Renal cortical epithelial cell (primary cell): ENCODE results near the gene FAM25C. TPM values are rescaled to one million over a fixed set of nuclear protein-coding genes. Genes with fewer than 3 reads are reported as not detected.
"Not testable (repeated sequence)": the region's sequence is repeated elsewhere in the genome, so short reads cannot be mapped to it uniquely, and the experiment has no call there.

Source experiments
- DNase-seq: peaks from one replicate; pipeline ENCODE4 v3.0.0-alpha.2; 2011; ENCODE audit warnings: low read depth
- total RNA-seq: library from RNA; depleted of rRNA; stranded (reverse); fragments of >200 nt; gene quantifications from 2 replicates; pipeline ENCODE4 v1.2.3, GENCODE V29; 2014

The FAM25C gene
- not detected in 2 replicates for total RNA-seq

DNA sequence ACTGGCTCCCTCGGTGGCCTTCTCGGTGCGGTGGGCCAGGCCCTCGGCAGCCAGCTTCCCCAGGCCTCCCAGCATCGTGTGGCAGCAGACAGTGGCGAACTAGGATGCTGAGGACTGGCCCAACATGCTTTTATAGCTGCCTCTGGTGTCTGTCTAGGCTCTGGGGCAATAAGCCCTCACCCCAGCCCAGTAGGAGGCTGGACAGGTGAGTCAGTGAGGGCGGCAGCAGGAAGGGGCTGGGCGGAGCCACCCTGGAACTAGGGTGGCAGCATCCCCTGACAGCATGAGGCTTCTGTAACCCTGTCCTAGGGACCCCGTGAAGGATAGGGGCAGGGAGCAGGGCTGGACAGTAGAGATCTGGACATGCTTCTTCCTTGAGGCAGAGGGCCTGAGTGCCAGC is at the start of gene FAM25C:
FAM25C (minus strand) TSS at position 101 of the 400 bp plus-strand sequence; CDS start at position 75, 26 bp downstream.
- not testable (repeated sequence) for DNase-seq

DNA sequence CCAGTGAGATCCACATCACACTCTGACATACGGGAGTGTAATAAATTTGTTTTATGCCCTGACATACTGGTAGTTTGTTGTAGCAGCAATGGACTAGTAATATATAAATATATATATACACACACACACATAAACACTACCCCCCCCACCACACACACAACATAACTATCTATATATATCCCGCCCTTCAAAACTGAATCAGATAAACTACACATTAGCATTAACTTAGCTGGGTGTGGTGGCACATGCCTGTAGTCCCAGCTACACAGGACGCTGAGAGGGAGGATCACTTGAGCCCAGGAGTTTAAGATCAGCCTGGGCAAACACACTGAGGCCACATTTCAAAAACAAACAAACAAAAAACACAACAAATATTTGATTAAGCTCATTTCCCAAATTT is 45.0 kb upstream of the FAM25C start:
- DNase-seq = not testable (repeated sequence)

DNA sequence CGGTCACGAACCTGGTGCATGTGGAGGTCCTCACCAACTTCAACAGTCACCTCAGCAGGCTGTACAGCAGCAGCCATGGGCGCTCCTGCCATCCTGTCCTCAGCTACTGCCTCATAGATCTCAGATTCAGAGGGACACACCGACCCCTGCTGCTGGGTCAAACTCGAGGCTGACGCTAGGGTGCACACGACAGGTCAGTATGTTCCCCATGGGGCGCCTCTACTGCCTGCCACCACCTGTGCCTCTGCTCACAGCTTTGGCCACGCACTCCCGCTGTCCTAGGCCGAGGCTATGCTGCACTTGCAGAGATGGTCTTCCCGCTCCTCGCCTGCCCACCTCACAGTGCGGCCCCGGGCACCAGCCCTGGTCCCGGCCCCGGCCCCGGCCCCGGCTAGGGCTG is 31.8 kb upstream of the FAM25C start:
- not testable (repeated sequence) for DNase-seq

DNA sequence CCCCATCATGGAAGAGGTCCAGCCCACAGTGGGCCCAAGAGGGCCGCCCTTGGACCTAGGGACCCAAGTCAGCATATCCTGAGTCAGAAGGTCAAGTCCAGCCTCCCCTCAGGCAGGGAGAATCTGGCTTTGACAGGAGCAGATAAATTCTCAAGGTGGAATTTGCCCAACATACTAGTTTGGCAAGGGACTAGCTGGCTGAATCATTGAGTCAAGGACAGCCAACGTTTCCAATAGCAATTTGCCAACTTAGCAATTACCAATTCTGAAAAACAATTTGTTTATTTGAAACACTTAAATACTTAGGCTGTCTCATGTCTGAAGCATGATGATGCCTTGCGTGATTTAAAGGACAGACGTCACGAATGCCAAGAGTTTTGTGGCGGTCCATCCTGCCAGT is 2.7 kb upstream of the FAM25C start:
- not testable (repeated sequence) for DNase-seq

DNA sequence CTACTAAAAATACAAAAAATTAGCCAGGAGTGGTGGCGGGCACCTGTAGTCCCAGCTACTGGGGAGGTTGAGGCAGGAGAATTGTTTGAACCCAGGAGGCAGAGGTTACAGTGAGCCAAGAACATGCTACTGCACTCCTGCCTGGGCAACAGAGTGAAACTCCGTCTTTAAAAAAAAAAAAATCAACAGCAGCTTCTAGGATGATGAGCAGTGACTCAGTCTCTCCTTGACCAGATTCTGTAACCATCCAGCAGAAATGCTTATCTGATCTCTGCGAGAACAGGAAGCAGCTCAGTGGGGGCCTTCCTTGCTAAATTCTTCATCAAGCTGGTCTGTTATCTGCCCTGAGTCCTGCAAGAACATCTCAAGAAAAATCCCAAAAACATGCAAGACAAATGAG is 5.5 kb downstream of the FAM25C start:
- DNase-seq = peak; percentile 31

DNA sequence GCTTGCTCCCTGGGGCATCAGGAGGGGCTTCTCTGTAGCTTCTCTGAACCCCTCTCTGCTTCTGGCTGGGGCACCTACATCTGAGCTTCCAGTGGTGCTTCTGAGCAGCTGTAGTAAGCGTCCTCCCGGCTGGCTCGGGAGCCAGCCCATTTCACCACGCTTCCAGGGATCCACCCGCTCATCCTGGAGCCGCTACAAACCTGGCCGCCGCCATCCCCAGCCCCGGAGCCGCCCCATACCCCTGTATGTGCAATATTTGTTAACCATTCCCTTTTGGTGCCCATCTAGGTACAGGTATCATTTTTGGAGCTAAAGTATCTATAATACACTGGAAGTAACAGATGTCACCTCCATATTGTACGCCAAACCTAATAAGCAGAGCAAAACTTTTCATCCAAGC is 7.0 kb downstream of the FAM25C start:
- DNase-seq = not testable (repeated sequence)

DNA sequence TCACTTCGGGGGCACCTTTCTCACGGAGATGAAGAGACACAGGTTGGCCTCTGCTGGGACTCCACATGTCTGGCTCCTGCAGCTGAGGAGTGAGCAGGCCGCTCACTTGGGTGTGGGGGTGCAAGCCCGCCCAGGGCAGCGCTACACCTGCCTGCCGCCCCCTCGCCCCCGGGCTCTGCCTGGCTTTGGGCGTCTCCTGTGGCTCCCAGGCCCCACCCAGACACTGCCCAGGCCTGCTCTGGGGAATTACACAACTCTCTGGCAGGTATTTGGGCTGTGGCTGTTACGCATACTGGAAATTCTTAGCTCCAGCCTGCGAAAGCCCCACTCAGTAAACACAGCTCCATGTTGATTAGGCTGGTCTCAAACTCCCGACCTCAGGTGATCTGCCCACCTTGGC is 7.9 kb downstream of the FAM25C start:
- peak; percentile 27 for DNase-seq

DNA sequence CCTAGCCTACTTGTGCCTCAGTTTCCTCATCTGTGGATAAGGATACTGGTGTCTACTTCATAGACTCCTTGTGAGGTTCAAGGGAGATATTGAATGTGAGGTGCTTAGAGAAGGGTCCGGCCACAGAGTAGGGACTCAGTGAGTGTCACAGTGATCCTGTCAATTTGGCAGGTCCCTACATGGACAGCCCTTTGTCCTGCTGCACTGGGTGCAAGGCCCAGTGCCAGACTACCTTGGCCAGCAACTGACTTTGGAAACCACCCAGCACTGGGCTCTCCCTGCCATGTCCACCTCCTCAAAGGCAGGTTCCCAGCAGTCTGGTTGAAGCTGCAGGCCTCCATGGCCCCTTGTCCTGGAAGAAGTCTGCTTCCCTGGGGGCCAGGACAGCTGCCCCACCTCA is 9.5 kb downstream of the FAM25C start:
- DNase-seq = not testable (repeated sequence)

DNA sequence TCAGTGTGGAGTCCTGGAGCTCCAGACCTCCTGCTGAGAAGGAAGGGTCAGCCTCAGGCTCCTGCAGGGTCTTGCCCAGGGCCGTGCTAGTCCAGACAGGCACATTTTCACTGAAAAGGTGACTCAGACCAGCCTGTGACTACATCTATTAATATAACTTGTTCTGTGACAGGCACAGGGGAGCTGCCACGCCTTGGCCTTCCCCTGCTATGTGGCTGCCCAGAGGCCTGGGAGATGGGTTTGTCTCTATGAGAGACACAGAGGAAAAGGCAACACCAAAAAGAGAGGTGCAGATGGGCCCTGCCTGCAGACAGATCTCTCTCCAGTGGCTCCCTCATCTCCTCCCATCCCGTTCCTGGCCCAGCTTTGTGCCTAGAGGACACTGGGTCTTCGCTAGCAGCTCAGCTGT is 10.0 kb downstream of the FAM25C start:
- DNase-seq = not testable (repeated sequence)

DNA sequence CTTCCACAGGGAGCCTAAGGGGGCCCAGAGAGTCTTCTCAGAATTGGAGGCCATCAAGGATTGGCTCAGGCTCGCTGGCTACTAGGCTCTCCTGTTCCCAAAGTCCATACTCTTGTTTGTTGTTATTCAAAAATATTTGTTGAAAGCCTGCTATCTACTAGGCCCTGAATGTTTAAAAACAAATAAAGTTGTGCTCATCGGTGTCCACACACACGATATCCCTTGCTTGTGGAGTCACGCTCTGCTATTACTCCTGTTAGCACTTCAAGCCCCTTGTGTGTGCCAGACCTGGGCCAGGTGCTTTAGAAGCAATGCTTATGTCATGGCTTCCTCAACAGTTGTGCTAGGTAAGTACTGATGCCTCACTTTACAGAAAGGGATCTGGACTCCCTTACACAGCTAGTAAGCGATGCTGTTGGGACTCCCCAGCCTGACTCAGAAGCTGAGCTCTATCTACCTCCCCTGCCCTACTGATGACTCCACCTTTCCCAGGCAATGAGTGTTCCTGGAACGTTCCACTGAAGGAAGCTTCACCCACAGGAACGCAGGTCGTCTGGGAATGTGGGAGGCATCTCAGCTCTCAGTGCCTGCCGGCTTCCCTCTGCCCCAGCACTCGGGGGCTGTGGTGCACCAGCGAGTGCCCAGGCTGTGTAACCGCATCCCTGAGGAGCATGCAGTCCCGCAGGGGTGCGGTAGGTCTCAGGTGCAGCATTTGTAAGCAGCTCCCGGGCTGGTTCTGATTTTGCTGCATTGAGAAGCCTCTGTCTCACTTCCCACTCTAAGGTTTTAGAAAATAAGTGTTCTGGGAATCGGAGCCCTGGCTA is 10.7 kb downstream of the FAM25C start:
- DNase-seq = peak; percentile 78

DNA sequence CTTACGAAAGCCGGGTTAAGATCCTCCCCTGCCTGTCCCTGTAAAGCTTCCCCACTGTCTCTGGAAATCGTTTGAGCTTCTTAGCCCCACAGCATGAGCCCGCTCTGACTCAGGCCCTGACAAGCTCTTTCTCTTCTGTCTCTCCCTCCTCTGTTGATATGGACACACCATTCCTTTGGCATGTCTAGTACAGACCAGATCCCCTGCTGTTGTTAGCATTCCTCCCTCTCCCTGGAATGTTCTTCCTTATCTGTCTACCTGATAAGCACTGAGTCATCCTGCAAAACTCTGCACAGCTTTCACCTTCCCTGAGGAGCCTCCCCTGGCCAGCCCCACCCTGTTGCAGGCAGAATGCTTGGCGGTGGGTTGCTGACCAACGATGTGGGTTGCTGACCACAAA is 11.6 kb downstream of the FAM25C start:
- DNase-seq = not testable (repeated sequence)

DNA sequence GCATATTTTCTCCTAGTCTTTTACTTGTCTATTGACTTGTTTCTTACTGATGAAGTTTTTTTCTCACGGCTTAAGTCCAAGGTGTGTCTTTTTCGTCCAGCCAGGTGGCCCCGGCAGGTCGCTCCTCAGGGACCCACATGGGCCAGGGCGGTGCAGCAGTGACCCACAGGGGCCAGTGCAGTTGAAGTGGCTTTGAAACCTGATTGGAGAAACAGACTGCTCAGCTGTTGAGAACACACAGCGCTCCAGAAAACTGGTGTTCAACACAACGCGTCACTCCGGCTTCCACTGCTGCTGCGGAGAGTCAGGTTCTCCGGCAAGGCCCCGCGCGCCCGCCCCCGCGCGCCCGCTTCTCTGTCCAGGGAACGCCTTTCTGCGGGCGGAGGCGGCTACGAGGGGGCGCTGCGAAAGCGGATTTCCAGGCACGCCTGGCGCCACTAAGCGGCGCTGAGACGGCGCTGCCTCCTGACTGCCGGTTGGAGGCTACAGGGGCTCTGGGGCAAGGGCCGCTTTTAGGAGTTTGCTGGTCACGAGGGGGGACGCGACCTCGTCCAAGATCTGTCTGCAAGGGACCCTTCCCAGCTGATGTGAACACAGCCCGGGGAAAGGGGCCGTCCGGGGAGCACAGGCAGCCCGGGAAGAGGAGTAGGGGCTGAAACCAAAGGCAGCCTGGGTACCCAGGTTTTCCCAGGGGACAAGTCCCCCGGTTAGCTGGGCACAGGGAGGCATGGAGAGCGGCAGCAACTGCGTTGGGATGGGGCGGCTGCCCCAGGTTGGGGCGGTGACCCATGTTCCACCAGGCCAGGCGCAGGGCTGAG is 13.0 kb downstream of the FAM25C start:
- not testable (repeated sequence) for DNase-seq

DNA sequence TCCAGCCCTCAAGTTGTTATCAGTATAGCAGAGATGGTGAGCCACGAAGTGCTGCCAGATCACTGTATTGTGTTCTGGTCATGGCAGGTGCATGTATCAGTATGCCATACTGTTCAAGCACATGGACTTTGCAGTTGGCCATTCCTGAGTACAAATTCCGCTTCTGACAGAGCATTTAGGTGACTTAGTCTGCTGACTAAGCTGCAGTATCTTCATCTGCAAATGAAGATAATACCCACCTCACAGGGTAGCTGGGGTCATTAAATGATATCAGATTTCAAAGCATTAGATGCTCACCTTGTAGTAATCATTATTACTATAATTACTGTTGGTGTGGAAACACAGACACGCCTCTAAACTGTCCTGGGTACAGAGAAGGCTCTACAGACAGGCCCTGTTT is 24.2 kb downstream of the FAM25C start:
- not testable (repeated sequence) for DNase-seq

DNA sequence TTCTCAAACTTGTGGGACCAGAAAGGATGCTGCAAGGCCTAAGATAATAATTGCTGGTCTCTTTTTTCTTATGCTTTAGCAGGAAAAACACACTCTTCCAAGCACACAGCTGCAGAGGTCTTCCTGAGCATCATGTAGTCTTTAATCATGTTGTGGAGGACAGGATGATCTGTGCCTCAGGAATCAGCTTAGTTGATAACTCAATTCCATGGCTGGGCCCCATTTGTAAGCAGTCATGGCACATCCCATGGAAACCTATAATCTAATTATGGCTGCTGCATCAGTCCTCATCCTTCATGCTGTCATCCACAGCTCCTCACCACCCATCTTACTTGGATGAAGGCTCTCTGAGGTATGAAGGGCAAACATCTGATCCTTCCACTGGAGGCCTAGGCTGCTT is 26.5 kb downstream of the FAM25C start:
- DNase-seq = not testable (repeated sequence)

DNA sequence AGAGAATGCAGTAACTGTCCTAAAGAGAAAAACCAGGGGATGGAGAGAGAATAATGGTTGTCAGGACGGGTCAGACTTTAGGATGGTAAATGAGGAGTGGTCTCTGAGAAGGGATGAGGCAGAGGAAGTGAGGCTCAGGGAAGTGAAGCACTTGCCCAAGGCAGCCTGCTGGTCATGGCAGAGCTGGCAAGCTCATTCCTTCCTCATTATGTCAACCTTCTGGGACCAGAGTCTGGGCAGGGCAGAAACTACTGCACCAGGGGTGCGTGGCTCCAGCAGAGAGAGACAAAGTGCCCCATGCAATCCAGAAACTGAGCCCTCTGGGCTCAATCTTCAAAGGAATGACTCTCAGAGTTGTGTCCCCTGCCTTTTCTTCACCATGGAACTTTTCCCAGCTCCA is 27.5 kb downstream of the FAM25C start:
- DNase-seq = not testable (repeated sequence)

DNA sequence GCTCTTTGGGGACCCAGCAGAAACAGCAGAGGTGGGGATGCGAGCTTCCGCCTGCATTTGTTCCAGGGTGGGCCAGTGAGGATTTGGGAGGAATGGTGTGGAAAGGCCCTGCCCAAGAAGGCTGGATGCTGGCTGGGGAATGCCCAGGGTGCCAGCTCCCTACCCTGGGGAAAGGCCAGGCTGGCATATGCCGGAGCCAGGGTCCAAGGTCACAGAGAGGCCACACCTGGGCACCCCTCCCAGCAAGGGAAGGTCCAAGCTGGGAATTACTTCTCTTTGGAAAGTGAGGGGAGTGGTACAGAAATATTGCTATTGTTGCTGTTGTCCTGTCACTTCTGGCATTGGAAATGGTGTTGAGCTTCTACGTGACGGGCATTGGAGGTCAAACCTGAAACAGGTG is 28.0 kb downstream of the FAM25C start:
- not testable (repeated sequence) for DNase-seq

DNA sequence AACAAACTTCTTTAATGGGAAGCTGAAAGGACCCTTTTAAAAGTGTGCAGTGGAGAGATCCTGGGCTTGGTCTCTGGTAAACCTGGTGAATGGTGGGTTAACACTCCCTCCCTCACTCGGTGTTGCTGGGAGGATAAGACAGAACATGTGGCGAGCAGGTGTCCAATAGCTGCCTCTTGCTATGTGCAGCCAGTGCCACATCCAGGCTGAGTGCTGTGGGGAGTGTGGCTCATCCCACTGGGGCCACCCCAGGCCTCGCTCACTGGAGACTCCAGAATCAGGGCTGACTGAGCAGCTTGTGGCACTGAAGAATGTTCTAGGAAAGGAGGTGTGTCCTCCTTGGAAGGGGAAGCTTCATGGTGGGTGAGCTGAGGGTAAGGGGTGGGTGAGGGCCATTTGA is 29.5 kb downstream of the FAM25C start:
- DNase-seq = not testable (repeated sequence)

DNA sequence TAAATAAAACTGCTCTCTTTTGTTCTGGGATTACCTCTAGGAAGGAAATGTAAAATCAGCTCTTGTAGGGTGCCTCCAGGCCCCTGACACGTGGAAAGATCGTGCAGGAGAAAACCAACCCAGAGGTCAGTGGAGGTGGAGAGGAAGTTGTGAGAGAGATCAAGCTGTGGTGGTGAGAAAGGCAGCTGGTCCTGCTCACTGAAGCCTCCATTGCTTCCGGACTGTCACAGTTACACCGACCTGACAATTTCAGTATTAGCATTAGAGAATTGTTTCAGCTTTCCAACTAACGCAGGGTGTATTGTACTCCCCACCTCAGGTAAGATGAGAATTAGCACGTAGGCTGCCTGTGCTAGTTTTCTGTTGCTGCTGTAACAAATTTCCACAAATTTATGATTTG is 30.6 kb downstream of the FAM25C start:
- DNase-seq = not testable (repeated sequence)

DNA sequence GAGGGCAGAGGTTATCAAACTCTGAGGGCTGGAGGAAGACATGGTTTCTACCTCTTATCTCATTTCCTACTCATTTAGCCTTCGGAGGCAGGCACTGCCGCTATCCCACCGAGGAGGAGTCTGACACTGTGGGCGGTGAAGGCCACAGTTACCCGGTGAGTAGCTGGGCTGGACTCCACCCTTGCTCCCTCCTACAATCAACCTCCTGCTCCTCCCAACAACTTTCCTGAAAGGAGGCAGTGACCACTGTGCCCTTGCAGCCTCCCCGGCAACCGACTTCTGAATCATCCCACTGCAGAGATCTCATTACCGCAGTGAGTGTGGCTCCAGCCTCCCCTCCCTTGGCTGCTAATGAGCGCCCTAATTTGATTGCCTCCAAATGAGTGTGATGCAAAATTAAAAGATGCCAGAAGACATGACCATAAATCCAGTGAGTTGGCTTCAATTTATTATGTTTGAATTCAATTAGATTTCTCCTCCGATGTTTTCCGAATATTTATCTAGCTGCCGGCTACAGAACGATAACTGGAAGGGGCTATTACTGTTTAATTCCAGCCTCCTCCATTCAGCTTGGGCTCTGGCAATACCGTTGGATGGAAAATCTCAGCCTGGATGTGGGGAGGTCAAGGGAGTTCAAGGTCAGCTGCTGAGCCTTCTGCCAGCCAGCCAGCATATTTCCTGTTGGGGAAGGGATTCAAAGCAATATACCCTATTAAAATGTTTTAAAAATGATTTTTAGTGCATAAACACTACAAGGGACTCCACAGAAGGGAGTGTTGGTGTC is 35.1 kb downstream of the FAM25C start:
- not testable (repeated sequence) for DNase-seq

DNA sequence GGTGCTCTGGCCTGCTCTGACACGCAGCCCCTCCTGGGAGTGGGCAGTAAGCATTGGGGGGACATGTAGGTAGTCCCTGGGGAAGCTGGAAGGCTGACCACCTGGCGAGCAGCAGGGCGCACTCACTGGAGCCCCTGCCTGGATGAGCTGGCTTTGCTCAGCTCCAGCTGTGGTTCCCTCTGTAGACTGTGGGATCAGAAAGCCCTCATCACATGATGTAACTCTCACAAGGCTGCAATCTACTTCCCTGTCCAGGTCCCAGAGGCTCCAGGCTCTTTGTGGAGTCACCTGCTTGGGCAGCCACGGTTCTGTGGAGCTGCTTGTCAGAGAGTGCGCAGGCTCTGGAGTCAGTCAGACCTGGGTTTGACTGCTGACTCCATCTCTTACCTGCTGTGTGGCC is 36.8 kb downstream of the FAM25C start:
- not testable (repeated sequence) for DNase-seq

DNA sequence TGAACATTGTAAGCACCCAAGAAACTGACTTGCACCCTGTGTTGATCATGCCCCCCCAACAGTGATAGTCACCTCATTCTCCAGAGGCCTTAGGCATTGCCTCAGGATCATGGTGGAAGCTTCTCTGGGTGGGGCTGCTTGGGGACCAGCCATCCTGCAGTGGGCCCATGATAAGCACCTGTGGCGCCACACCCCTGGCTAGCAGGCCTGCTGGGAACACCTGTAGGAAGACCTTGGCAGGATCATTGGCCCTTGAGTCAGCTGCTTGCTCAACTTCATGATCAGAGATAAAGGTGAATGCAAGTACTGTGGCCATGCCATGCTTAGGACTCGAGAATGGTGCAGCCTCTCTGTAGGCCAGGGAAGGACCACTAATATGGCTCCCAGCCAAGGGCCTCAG is 38.9 kb downstream of the FAM25C start:
- DNase-seq = not testable (repeated sequence)

DNA sequence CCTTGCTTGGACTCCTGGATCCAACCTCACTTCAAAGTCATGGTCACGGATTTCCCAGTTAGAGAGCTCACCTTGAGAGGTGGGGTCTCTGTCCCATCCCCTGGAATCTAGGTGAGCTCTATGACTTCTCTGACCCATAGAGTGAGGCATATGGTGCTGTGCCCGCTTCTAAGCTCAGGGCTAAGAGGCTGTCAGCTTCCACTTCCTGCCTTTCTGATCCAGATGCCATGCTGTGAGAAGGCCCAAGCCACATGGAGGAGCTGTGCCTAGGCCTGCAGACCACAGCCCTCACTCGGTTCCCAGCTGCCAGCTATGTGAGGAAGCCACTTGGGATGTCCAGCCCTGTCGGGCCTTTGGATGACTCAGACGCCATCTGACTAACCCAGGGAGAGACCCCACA is 39.9 kb downstream of the FAM25C start:
- DNase-seq = not testable (repeated sequence)
